Measurements from ENCODE around the gene RXRA. TPM values are rescaled to one million over a fixed set of nuclear protein-coding genes. Genes with fewer than 3 reads are reported as not detected.

Gene RXRA
- total and polyA plus RNA-seq, 2 of the 4 experiments (the other 2 are of a cell fraction) = 7.5 to 17.9 TPM

DNA sequence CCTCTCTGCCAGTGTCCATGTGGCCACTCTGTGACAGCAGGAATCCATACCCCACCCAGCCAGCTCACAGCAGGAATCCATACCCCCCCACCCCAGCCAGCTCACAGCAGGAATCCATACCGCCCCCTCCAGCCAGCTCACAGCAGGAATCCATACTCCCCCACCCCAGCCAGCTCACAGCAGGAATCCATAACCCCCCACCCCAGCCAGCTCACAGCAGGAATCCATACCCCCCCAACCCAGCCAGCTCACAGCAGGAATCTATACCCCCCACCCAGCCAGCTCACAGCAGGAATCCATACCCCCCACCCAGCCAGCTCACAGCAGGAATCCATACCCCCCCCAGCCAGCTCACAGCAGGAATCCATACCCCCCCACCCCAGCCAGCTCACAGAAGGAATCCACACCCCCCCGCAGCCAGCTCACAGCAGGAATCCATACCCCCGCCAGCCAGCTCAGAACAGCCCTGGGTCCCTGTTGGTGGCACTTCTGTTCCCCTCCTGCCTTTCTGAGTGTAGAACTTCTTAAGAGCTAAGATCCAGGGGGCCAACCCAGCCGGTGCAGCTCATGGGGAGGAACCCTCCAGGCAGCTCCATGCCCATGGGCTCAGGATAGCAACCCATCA is 8.4 kb upstream of the RXRA start:
- Histone ChIP-seq H3K27me3 (ENCODE audit: control insufficient read depth, insufficient read depth, low read length) (no peaks in the 10 kb centered on the region), H3K27ac (ENCODE audit: insufficient read depth, low read length) (peak overlapping the region; percentile 71), H3K14ac (replicated peaks; ENCODE audit: low read depth, low read length) (peak overlapping the region; percentile 73), H2AK9ac (replicated peaks; ENCODE audit: low read depth, low read length, poor library complexity) (peak overlapping the region; percentile 98), H2BK5ac (ENCODE audit: low read depth, low read length, poor library complexity, severe bottlenecking) (peak overlapping the region; percentile 82), H3K4ac (ENCODE audit: low read depth, low read length) (peak overlapping the region; percentile 95), H3K4me3 (ENCODE audit: insufficient read depth, low read depth, low read length) (no peak overlapping the region), H2AK5ac (ENCODE audit: low read depth, low read length) (peak overlapping the region; percentile 97), H4K91ac (ENCODE audit: insufficient read depth, low read depth, low read length) (peak overlapping the region; percentile 97), H4K5ac (ENCODE audit: low read depth, low read length) (peak overlapping the region; percentile 79), H4K20me1 (ENCODE audit: insufficient read depth, low read length) (no peaks in the 10 kb centered on the region), H3K23ac (ENCODE audit: low read depth, low read length) (peak overlapping the region; percentile 48), H3K4me2 (ENCODE audit: low read depth, low read length) (peak overlapping the region; percentile 18; the same call in 1 of the 2 replicates), H2BK20ac (ENCODE audit: low read depth, low read length) (peak overlapping the region; percentile 91), H3K79me1 (ENCODE audit: low read depth in 1 of 2, low read length in 2 of 2) (no peaks in the 10 kb centered on the region), H3K9ac (ENCODE audit: low read depth, low read length) (peak overlapping the region; percentile 40), H2AFZ (replicated peaks; ENCODE audit: low read length, poor library complexity) (peak overlapping the region; percentile 61), H3K56ac (ENCODE audit: extremely low read depth, insufficient read depth, low read length) (peak overlapping the region; percentile 31), H3K9me1 (ENCODE audit: insufficient read depth, low read length) (peaks cover 14% of the 10 kb centered on the region), H3K4me1 (ENCODE audit: control insufficient read depth, insufficient read depth, low read length) (peaks cover 36% of the 10 kb centered on the region), H3K18ac (ENCODE audit: low read depth, low read length) (peak overlapping the region; percentile 76), H4K8ac (ENCODE audit: low read depth in 2 of 2, low read length in 2 of 2) (peak overlapping the region; percentile 88 to 96), H3K9me3 (ENCODE audit: control insufficient read depth, insufficient read depth, low read length) (peaks cover 10% of the 10 kb centered on the region), H2BK120ac (ENCODE audit: low read depth, low read length) (peak overlapping the region; percentile 86), H3K36me3 (ENCODE audit: control insufficient read depth, insufficient read depth, low read length) (no peaks in the 10 kb centered on the region), H2BK15ac (ENCODE audit: low read depth, low read length) (peak overlapping the region; percentile 92; the same call in 2 of the 3 replicates)
- peak; percentile 77 for DNase-seq
- in situ Hi-C loops (cut with MboI; ENCODE audit: low sequenced_read_pairs) (no loop called here), dilution Hi-C loops (cut with HindIII; ENCODE audit: low sequenced_read_pairs, unreplicated experiment) (no loop called here), intact Hi-C loops (cut with micrococcal nuclease) (loop anchor here (5.0 kb wide), 1 partner anchor 101 kb away; no protein-coding TSS in a partner anchor)
- CTCF ChIA-PET = interaction anchor here (0.8 to 1.7 kb wide), 2 partner anchors 9 to 147 kb away, joined by 3 to 7 read pairs; no protein-coding TSS in a partner anchor
- POLR2A ChIA-PET (ENCODE audit: unreplicated experiment) = no interaction called here
- TF ChIP-seq MAZ (IDR thresholded peaks at IDR 0.05; ENCODE audit: borderline replicate concordance, low read depth, low read length) (peak; percentile 61), BHLHE40 (IDR thresholded peaks at IDR 0.05; ENCODE audit: low read depth, low read length) (no peak), POLR2A (IDR thresholded peaks at IDR 0.05; ENCODE audit: low read depth, low read length) (no peak), MXI1 (IDR thresholded peaks at IDR 0.05; ENCODE audit: borderline replicate concordance, low read depth, low read length) (0 out of 2 replicates have a peak, but pooled peaks have one; percentile 49)
- TF ChIP-seq, protein P1, sequence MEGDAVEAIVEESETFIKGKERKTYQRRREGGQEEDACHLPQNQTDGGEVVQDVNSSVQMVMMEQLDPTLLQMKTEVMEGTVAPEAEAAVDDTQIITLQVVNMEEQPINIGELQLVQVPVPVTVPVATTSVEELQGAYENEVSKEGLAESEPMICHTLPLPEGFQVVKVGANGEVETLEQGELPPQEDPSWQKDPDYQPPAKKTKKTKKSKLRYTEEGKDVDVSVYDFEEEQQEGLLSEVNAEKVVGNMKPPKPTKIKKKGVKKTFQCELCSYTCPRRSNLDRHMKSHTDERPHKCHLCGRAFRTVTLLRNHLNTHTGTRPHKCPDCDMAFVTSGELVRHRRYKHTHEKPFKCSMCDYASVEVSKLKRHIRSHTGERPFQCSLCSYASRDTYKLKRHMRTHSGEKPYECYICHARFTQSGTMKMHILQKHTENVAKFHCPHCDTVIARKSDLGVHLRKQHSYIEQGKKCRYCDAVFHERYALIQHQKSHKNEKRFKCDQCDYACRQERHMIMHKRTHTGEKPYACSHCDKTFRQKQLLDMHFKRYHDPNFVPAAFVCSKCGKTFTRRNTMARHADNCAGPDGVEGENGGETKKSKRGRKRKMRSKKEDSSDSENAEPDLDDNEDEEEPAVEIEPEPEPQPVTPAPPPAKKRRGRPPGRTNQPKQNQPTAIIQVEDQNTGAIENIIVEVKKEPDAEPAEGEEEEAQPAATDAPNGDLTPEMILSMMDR (conservative IDR thresholded peaks at IDR 0.05; ENCODE audit: low read depth, low read length) = 0 out of 2 replicates have a peak, but pooled peaks have one; percentile 10
- BruUV-seq (replicated peaks) = no TSS peak
- peak; percentile 47 for ATAC-seq (ENCODE audit: low read depth)
- no CpG with 5 or more reads among the region's 4 CpGs for WGBS, 2 experiments (ENCODE audit: extremely low coverage in 2 of 2, insufficient read length in 1 of 2)
